ENCODE data around the gene DSG2.

Gene DSG2

DNA sequence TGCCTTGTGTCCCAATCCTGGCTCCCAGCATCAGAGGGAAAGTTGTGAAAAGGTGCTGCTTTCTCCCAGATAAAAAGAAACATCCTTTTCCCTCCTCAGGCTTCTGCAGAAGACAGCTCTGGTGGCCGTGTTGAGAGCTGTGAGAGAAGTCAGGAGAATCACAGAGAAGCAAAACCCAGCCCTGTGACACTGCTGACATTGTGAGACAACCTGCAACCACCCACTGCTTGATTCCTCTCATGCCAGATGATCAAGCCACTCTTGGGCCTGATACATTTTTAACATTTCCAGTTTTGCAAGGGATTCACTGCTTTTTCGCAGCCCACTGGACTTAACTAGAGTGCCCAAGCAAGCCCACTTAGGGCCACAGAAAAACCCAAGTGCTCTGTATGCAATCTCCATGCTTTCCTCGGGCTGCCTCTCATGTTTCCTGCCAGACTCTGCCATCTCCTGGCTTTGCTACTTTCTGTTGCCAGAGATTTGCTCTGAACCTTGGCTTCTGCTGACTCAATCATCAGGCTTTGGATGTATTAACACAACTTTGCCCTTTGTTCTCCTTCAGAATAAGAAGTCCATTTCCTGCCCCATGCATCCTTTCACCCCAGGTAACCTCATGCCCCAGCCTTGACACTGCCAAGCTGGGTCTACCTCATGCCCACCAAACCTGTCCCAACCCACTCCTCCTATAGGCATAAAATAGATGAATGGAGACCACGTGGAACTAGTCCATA, 68.8 kb downstream of the DSG2 start (continued):
- TF ChIP-seq, protein P1, sequence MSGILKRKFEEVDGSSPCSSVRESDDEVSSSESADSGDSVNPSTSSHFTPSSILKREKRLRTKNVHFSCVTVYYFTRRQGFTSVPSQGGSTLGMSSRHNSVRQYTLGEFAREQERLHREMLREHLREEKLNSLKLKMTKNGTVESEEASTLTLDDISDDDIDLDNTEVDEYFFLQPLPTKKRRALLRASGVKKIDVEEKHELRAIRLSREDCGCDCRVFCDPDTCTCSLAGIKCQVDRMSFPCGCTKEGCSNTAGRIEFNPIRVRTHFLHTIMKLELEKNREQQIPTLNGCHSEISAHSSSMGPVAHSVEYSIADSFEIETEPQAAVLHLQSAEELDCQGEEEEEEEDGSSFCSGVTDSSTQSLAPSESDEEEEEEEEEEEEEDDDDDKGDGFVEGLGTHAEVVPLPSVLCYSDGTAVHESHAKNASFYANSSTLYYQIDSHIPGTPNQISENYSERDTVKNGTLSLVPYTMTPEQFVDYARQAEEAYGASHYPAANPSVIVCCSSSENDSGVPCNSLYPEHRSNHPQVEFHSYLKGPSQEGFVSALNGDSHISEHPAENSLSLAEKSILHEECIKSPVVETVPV (CRISPR knock-in tag; IDR thresholded peaks at IDR 0.05), result no peak
- no peak for TF ChIP-seq ZFP30 (CRISPR knock-in tag; IDR thresholded peaks at IDR 0.05)
- TF ChIP-seq ZFP3 (CRISPR knock-in tag; IDR thresholded peaks at IDR 0.05), result no peak

DNA sequence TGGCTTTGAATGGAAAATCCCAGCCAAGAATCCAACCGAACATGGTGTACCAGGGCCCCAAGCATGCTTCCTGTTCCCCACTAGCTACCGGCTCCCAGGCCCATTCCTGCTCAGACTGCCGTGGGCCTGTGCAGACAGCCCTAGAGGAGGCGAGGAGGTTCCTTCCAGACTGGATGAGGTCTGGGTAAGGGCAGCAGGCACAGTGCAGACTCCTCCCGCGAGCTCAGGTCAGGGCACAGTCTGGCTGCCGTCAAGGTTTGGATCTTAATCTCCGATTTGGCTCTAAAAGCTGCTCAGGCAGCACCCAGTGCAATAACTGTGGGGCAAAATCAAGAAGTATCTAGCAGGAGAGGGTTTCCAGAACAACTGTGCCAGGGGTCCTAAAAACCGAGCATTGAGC, 74.4 kb downstream of the DSG2 start:
- no peak for ATAC-seq
- TF ChIP-seq PPARA (CRISPR knock-in tag; IDR thresholded peaks at IDR 0.05; ENCODE audit: borderline replicate concordance), result no peak
- TF ChIP-seq, protein P1 (CRISPR knock-in tag; IDR thresholded peaks at IDR 0.05), result no peak
- no peak for TF ChIP-seq ZC3H10 (CRISPR knock-in tag; IDR thresholded peaks at IDR 0.05)
- no peak for TF ChIP-seq SNAI2 (CRISPR knock-in tag; IDR thresholded peaks at IDR 0.05)
- TF ChIP-seq, protein P2, sequence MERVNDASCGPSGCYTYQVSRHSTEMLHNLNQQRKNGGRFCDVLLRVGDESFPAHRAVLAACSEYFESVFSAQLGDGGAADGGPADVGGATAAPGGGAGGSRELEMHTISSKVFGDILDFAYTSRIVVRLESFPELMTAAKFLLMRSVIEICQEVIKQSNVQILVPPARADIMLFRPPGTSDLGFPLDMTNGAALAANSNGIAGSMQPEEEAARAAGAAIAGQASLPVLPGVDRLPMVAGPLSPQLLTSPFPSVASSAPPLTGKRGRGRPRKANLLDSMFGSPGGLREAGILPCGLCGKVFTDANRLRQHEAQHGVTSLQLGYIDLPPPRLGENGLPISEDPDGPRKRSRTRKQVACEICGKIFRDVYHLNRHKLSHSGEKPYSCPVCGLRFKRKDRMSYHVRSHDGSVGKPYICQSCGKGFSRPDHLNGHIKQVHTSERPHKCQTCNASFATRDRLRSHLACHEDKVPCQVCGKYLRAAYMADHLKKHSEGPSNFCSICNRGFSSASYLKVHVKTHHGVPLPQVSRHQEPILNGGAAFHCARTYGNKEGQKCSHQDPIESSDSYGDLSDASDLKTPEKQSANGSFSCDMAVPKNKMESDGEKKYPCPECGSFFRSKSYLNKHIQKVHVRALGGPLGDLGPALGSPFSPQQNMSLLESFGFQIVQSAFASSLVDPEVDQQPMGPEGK (CRISPR knock-in tag; IDR thresholded peaks at IDR 0.05; ENCODE audit: borderline replicate concordance), result no peak
- TF ChIP-seq BACH2 (CRISPR knock-in tag; IDR thresholded peaks at IDR 0.05; ENCODE audit: borderline replicate concordance), result no peak
- no peak for TF ChIP-seq TCF4 (CRISPR knock-in tag; IDR thresholded peaks at IDR 0.05; ENCODE audit: borderline replicate concordance)
- no peak for TF ChIP-seq TOX (CRISPR knock-in tag; IDR thresholded peaks at IDR 0.05; ENCODE audit: borderline replicate concordance)
- no peak for TF ChIP-seq ZNF8 (CRISPR knock-in tag; IDR thresholded peaks at IDR 0.05)
- no peak for TF ChIP-seq GLIS3 (CRISPR knock-in tag; IDR thresholded peaks at IDR 0.05)
- no peak for TF ChIP-seq OSR1 (CRISPR knock-in tag; IDR thresholded peaks at IDR 0.05)
- TF ChIP-seq, protein P3, sequence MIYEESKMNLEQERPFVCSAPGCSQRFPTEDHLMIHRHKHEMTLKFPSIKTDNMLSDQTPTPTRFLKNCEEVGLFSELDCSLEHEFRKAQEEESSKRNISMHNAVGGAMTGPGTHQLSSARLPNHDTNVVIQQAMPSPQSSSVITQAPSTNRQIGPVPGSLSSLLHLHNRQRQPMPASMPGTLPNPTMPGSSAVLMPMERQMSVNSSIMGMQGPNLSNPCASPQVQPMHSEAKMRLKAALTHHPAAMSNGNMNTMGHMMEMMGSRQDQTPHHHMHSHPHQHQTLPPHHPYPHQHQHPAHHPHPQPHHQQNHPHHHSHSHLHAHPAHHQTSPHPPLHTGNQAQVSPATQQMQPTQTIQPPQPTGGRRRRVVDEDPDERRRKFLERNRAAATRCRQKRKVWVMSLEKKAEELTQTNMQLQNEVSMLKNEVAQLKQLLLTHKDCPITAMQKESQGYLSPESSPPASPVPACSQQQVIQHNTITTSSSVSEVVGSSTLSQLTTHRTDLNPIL (CRISPR knock-in tag; IDR thresholded peaks at IDR 0.05; ENCODE audit: low read depth), result no peak
- TF ChIP-seq ARNTL (CRISPR knock-in tag; IDR thresholded peaks at IDR 0.05; ENCODE audit: borderline replicate concordance, low read depth), result no peak
- no peak for TF ChIP-seq ZFP3 (CRISPR knock-in tag; IDR thresholded peaks at IDR 0.05)
- TF ChIP-seq ESRRG (CRISPR knock-in tag; IDR thresholded peaks at IDR 0.05), result no peak
- no peak for TF ChIP-seq RARB (CRISPR knock-in tag; IDR thresholded peaks at IDR 0.05)
- TF ChIP-seq CSDC2 (CRISPR knock-in tag; IDR thresholded peaks at IDR 0.05), result no peak
- TF ChIP-seq, protein P4, sequence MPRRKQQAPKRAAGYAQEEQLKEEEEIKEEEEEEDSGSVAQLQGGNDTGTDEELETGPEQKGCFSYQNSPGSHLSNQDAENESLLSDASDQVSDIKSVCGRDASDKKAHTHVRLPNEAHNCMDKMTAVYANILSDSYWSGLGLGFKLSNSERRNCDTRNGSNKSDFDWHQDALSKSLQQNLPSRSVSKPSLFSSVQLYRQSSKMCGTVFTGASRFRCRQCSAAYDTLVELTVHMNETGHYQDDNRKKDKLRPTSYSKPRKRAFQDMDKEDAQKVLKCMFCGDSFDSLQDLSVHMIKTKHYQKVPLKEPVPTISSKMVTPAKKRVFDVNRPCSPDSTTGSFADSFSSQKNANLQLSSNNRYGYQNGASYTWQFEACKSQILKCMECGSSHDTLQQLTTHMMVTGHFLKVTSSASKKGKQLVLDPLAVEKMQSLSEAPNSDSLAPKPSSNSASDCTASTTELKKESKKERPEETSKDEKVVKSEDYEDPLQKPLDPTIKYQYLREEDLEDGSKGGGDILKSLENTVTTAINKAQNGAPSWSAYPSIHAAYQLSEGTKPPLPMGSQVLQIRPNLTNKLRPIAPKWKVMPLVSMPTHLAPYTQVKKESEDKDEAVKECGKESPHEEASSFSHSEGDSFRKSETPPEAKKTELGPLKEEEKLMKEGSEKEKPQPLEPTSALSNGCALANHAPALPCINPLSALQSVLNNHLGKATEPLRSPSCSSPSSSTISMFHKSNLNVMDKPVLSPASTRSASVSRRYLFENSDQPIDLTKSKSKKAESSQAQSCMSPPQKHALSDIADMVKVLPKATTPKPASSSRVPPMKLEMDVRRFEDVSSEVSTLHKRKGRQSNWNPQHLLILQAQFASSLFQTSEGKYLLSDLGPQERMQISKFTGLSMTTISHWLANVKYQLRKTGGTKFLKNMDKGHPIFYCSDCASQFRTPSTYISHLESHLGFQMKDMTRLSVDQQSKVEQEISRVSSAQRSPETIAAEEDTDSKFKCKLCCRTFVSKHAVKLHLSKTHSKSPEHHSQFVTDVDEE (CRISPR knock-in tag; IDR thresholded peaks at IDR 0.05), result no peak
- no peak for TF ChIP-seq ZNF565 (CRISPR knock-in tag; conservative IDR thresholded peaks at IDR 0.05; ENCODE audit: low read depth)

DNA sequence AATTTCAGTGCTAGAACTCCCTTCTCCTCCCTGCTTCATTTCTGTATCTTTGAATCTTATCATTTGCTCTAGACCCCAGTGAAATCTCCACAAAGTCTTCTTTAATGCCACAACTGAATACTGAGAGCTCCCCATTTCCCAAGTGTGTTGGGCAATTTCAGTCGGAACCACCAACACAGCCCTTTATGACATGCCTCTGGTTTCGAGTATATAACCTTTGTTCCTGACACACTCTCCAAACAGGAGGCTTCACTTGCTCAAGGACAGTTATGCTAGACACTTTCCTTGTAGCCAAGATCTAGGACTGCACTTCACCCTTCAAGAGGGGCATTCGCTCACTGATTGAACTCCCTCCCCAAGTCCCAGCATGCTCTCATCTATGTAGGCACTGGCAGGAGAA, 75.1 kb downstream of the DSG2 start:
- no peak for ATAC-seq
- TF ChIP-seq SNAI2 (CRISPR knock-in tag; IDR thresholded peaks at IDR 0.05) (no peak), PPARA (CRISPR knock-in tag; IDR thresholded peaks at IDR 0.05; ENCODE audit: borderline replicate concordance) (no peak), BACH2 (CRISPR knock-in tag; IDR thresholded peaks at IDR 0.05; ENCODE audit: borderline replicate concordance) (no peak), ARNTL (CRISPR knock-in tag; IDR thresholded peaks at IDR 0.05; ENCODE audit: borderline replicate concordance, low read depth) (no peak), ISL1 (CRISPR knock-in tag; IDR thresholded peaks at IDR 0.05) (no peak), TCF4 (CRISPR knock-in tag; IDR thresholded peaks at IDR 0.05; ENCODE audit: borderline replicate concordance) (no peak)
- TF ChIP-seq, protein P5, sequence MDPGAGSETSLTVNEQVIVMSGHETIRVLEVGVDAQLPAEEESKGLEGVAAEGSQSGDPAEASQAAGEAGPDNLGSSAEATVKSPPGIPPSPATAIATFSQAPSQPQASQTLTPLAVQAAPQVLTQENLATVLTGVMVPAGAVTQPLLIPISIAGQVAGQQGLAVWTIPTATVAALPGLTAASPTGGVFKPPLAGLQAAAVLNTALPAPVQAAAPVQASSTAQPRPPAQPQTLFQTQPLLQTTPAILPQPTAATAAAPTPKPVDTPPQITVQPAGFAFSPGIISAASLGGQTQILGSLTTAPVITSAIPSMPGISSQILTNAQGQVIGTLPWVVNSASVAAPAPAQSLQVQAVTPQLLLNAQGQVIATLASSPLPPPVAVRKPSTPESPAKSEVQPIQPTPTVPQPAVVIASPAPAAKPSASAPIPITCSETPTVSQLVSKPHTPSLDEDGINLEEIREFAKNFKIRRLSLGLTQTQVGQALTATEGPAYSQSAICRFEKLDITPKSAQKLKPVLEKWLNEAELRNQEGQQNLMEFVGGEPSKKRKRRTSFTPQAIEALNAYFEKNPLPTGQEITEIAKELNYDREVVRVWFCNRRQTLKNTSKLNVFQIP (CRISPR knock-in tag; IDR thresholded peaks at IDR 0.05; ENCODE audit: borderline replicate concordance, low read depth), result no peak
- TF ChIP-seq, protein P4 (CRISPR knock-in tag; IDR thresholded peaks at IDR 0.05), result no peak
- TF ChIP-seq, protein P1 (CRISPR knock-in tag; IDR thresholded peaks at IDR 0.05), result no peak
